Cerebellar nuclear complex (tissue), 1 donor: ENCODE data around the gene ACTN2.
"Not testable (repeated sequence)": the region's sequence is repeated elsewhere in the genome, so short reads cannot be mapped to it uniquely, and the experiment has no call there.

Experiments
- DNase-seq, 2 experiments: peaks; one replicate each; lab custom pipeline; 2025; lab: John Stamatoyannopoulos, UW

Gene ACTN2

DNA sequence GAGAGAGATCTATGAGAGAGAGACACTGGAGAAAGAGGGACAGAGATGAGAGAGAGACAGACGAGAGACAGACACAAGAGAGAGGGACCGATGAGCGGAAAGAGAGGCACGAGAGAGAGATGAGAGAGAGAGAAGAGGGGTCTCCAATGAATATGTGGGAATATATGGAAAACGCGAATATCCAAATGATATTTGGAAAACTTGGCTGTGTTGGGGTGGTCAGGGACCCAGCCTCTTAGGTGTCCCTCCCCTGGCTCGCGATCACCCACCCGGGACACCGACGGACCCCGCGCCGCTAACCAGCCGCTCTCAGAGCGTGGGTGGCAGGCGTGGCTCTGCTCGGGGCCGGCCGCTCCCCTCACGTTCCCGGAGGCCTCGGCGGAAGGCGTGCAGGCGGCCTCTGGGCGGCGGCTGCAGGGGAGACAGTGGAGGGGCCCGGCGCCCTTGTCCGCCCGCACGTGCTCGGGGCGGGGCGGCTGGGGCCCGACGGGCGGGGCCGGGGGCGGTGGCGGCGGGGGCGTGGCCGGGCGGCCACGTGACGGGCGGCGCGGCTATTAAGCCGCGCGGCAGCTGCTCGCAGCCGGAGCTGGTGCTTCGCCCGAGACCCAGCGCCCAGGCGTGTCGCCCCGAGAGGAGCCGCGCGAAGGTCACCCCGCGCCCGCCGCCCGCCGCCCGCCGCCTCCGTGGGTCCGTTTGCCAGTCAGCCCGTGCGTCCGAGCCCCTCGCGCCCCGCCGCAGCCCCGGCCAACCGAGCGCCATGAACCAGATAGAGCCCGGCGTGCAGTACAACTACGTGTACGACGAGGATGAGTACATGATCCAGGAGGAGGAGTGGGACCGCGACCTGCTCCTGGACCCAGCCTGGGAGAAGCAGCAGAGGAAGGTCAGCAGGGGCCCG is at the start of gene ACTN2:
ACTN2 (plus strand) TSS at position 583 of the 898 bp plus-strand sequence; CDS start at position 758, 175 bp downstream.
- DNase-seq, result no peak

DNA sequence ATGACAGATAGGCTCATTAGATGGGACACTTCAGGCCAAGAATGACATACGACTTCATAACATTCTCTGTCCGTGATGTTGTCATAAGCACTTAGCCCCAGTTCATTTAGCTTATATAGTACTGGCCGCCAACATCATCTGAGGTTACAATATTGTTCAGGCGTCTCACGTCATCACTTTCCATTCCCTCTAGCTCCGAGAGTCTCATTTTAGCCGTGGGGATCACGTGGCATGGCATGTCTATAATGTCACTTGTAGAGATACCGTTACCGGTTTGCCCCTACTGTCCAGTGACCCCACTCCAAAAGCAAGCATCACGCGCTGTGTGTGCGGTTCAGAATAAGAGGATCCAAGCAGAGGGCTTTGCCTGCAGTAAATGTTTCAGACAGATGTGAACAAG is 47.4 kb upstream of the ACTN2 start:
- no peak for DNase-seq

DNA sequence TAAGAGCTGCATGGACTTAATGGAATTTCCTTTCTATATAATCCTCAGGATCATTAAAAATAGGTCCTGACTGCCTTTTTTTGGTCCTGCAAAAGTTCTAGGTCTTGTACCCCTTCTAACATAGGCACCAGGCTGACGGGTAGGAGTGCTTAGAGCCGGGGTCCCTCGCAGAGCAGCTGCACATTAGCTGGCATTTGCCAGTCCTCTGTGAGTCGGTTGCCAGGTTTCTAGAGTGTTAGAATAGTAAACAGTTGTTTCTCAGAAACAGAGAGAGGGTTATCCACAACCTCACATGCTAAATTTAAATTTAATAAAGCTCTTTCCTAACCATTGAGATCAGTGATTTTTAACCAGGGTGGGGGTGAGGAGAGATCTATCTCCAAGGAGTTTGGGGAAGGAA is 46.6 kb upstream of the ACTN2 start:
- DNase-seq, result no peak

DNA sequence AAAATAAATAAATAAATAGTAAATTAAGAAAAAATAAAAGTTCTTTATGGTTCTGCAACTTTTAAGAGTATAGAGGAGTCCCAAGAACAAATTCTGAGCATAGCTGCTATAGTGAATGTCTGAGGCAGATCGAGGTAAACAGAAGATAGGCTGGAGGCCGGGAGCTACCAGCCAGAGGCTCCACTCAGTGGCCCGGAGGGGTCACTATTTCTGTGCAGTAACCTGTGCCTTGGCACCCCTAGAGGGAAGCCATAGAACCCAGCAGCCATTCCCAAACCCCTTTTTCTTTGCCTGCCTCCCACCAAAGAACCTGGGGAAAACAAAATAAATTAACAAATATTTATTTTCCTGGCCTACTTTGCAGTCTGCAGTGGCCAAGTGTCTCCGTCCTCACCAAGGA is 43.5 kb upstream of the ACTN2 start:
- no peak for DNase-seq

DNA sequence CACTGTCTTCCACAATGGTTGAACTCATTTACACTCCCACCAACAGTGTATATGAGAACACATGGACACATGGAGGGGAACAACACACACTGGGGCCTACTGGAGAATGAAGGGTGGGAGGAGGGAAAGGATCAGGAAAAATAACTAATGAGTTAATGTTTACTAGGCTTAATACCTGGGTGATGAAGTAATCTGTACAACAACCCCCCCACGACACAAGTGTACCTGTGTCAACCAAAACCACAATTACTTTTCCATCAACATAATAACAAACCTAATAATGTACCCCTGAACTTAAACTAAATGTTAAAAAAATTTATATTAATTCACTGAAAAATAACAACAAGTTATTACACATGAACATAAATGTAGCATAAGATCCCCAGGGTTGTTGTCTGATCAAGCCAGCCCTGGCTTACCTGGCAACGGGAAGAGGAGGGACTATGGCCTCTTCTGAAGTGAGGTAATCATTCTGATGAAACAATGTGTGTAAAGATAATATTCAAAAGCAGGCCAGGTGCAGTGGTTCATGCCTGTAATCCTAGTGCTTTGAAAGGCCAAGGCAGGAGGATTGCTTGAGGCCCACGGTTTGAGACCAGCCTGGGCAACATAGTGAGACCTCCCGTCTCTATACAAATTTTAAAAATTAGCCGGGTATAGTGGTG is 41.2 kb upstream of the ACTN2 start:
- DNase-seq, result no peak

DNA sequence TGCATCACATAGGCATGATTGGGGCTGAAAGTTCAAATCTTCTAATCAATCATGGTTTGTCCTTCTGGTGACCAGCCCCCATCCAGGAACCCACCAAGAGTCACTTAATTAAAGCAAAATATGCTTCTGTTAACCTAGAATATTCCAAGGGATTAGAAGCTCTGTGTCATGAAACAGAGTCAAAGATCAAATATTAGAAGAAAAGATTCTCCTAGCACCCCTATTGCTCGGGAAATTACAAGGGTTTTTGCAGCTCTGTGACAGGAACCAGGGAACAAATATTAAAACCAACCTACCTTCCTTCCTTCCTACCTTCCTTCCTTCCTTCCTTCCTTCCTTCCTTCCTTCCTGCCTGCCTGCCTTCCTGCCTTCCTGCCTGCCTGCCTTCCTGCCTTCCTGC is 31.8 kb upstream of the ACTN2 start:
- DNase-seq, result no peak

DNA sequence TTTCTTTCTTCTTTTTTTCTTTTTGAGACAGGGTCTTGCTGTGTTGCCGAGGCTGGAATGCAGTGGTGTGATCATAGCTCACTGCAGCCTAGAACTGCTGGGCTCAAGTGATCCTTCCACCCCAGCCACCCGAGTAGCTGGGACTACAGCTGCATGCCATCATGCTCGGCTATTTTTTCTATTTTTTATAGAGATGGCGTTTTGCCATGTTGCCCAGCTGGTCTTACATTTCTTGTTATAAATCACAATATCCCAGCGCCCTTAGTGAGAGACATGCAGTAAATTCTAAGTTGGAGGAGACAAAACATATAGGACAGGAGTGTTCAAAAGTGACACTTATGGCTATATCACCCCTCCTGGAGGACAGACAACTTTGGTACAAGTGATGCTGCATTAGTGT is 31.3 kb upstream of the ACTN2 start:
- DNase-seq, result no peak

DNA sequence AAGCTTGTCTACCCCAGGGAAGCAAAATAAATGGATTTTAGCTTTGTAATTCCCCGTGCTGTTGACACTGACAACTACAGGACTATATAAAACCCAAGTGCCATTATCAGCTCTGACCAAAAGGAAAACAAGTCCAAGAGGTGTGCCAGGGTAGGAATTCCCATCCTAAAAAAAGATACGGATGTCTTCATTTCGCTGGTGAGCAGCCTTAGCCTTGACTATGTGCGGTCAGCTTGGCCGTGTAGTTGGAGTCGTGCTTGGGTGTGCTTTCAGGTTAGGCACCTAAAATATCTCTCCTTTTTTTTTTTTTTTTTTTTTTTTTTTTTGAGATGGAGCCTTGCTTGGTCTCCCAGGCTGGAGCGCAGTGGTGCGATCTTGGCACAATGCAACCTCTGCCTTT is 28.9 kb upstream of the ACTN2 start:
- DNase-seq, result no peak

DNA sequence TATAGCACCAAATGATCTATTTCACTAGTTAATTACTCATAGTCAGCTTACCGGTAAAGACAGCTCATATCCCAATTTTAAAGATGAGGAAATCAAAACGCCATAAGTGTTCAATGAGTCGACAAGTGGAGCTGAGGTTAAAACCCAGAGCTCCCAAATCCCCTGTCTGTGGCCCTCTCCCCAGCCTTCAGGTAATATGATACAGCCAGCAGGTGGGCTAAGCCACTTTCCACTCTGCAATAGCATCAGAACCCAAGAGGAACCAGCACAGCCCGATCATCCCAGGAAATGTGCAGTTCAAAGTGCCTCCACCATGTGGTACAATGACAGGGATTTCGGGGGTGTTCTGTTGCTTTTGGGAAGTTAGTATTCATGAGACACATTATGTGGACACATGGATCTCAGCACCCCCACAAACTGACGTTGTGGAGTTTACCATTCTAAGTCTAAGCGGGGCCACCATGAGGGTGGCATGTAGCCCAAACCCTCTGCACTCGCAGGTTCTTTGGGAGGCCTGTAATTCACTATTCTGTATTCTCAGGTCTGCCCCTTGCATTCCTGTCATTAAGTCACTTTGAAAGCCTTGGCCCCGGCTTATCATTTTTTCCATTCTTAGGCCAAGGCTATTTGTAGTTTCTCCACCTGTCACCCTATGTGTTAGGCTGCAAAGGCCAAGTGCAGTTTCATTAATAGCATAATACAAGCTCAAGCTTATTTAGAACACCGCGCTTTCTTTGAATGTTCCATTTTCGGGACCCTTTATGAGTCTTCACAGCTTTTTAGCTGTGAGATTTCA is 26.3 kb upstream of the ACTN2 start:
- DNase-seq, result no peak

DNA sequence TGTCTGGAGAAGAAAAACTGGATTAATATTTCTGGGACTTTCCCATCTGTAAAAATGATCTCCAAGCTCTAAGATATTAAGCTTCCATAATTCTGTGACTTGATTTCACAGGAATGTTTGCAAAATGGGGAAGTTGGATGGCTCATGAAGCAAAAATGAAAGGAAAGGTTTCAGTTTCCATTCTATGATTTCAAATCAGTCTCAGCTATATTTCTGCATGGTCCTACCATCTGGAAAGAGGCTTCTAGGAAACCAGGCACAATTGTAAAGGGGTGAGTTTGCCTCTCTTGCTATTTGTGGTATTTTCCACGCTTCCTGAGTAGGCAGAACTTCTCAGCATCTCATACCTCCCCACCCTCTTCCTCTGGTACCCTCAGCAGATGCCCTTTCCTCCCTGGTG is 22.4 kb upstream of the ACTN2 start:
- DNase-seq, result no peak

DNA sequence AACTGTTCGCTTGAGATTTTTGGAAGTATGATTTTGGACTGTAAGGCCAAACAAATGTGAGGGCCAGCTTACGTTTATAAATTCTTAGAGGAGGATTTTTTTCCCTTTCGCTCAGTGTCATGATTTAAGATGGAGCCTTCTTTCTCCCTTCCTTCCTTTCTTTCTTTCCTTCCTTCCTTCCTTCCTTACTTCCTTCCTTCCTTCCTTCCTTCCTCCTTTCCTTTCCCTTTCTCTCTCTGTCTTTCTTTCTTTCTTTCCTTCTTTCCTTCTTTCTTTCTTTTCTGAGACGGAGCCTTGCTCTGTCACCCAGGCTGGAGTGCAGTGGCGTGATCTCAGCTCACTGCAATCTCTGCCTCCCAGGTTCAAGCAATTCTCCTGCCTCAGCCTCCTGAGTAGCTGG is 17.4 kb upstream of the ACTN2 start:
- not testable (repeated sequence) for DNase-seq

DNA sequence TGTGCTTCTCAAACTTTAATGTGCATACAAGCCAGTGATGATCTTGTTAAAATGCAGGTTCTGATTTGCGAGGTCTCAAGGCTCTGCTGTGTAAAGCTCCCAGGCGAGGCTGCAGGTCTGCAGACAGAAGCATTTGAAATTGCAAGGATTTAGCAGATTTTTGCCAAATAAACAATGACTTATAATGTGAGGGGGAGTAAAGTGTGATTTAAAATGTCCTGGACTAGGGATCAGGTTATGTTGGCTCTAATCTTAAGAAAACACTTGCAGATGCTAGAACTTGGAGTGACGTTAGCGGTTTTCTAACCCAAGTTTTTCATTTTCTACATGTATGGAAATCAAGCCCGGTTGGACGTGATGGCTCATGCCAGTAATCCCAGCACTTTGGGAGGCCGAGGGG is 16.2 kb upstream of the ACTN2 start:
- DNase-seq, result no peak

DNA sequence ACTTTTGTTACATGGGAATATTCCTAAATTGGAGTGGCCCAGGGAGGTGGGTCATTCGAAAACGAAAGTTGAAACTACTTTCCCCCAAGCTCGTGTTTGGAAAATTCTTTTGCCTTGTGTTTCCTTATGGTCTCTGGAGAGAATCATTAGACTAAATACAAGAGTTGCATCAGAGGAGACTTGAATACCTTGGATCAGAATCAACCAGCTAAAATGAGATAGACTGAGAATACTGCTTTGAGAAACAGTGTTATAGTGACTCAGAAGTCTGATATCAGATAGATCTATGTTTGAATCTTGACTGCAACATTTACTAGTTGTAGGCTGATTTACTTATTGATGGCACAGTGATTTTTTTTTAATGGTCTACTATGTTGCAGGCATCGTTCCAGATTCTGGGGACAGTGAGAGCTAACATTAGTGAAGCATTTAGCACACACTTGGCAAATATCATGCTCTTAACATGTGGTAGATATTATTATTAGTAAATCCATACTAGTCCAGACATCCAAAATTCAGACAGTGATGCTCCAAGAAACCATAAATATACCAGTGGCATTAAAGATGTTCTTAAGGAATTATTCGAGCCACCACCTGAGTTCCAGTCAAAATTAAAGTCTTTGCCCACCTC is 12.9 kb upstream of the ACTN2 start:
- no peak for DNase-seq

DNA sequence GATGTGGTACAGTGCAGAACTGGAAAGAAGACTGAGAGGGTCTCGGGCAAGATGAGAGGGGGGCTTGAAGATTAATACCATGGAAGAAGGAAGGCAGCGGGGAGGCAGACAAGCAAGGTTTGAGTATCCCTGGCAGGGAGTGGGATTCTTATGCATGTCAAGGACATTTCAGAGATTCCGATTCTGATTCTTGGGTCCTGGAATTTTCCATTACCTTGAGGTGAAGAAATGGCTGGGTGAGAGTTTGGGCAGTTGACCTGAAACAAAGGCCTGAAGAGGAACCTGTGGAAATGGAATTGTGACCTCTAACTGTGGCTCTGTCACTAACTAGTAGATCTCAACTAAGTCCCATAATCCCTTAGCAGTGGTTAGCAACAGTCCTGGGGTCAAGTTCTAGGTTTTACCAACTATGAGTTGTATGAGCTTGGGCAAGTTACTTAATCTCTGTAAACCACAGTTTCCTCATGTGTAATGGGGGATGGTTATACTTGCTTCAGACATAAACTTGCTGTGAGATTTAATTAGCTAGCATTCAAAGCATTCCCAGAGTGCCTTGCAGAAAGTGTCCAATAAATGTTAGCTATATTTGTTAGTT is 8.6 kb upstream of the ACTN2 start:
- DNase-seq, result no peak

DNA sequence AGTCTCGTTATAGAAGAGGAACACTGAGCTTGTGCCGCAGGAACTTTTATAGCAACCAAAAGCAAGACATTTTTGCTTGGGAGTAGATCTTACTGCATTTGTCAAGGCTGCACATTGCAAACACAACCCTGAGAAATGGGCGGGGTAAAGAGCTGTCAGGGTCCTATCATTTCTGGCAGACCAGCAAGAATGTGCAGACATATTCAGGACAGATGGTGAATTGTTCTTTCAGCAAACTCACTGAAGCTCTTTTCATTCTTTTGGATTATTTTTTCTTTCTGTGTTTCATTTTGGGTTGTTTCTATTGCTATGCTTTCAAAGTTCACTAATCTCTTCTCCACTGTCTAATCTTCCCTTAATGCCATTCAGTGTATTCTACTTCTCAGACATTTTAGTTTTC is 5.1 kb upstream of the ACTN2 start:
- no peak for DNase-seq

DNA sequence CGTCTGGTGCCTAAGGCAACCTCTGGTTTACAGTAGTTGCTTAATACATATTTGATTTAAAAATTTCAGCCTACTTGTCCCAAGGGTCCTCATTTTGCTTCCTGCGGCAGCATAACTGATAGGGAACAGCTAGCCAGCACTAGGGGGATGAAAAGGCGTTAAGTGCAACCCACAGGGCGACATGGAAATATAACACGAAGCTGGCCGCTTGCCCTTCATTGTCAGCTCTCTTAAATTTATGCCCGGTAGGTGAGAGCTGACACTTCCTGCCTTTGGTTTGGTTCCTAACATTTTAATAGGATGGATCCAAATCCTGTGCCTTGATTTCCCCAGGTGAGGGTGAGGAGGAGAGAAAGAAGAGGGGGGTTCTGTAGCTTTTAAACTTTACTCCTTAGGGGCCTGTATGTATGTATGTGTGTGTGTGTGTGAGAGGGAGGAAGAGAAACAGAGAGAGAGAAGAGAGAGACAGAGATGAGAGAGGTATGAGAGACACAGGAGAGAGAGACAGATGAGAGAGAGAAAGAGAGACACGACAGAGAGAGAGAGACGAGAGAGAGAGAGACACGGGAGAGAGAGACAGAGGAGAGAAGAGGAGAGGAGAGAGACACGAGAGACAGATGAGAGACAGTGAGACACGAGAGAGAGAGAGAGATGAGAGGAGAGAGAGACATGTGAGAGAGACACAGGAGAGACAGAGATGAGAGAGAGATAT is 938 bp upstream of the ACTN2 start:
- DNase-seq, result no peak

DNA sequence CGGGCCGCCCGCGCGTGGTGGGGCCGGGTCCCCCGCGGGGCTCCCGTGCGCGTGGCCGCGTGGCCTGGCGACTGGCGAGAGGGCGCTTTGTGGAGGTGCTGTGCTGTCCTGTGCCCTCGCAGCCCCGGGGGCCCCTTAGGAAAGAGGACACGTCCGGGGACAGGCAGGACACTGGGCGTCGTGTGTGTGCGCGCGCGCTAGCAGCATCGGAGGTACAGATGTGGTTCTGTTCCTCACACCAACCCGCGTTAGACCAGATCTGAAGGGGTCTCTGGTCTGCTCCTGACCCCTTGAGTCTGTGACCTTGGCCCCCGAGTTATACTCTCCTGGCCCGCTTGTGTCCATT is 489 bp downstream of the ACTN2 start:
- no peak for DNase-seq

DNA sequence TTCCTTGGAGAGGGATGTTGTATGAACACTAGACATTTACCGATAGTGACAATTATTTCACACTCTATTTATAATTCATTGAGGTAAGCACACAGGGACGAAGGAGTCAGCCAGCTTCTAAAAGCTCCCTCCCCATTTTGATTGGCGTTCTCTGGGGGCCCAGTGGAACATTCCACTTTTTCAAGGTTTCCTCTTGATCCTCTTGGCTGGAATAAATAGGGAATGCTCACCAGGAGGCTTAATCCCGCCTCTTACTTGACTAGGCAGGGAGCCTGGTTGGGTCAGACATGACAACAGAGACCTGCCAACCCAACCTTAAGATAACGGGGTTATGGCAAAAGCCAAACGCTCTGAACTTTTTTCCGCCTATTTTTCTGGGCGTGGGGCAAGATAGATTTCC is 974 bp downstream of the ACTN2 start:
- DNase-seq, result no peak

DNA sequence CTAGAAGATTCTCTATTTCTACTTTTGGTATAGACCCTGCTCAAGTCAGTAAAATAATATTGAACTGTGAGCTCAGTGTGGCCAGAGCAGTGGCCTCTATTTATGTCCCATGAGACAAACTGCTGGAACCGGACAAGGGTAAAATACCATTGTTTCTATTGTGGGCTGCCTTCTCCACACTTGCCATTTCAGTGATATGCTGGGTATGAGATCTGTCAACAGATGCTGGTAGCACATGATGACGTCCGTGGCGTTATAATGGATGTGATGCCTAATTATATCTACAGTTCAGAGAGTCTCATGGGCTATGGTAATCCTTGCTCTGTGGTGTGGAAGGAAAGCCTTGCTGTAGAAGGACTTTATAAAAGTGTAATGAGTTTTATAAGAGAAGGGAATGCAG is 2.4 kb downstream of the ACTN2 start:
- no peak for DNase-seq

DNA sequence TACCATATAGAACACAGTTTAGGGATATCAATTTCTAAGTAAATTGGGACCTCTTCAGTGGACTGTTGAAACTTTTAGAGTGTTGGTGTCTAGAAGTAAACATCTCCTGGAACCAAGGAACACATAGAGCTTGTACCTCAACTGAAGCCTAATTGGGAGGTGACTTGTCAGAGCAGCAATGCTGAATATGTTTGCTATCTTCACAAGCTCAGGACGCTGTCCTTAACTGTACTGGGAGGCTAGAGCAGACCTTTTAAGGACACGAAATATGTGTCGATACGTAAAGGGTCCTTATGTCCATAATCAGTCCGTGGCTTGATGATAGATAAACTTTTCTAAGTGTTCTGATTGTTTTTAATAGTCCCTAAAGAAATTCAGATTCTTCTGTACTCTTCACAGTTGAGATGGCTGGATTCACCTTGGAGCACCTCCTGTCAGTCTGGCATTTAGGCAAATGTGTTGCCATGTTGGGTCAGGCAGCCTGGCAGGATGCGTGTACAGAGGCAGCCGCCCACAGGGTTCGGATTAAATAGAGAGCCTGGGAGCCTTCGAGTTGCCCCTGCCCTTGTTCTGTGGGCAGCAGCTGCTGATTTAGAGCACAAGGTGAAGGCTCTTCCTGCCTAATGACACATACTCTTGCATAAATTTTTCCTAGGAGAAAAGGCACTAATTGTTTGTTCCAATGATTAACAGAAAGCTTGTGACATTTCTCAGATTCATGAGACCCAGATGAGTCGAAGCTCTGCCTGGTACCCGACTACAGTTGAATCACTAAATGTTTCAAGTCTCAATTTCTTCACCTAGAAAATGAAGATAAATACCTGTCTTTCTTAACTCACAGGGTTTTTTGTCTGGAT is 3.6 kb downstream of the ACTN2 start:
- DNase-seq, result no peak
